H1 (cell line): ENCODE data around the gene TRIM71. TPM values are rescaled to one million over a fixed set of nuclear protein-coding genes. Genes with fewer than 3 reads are reported as not detected.

Source experiments
- CTCF ChIA-PET: fragments of 300-600 bp; sonication (Branson Sonifier 250); formaldehyde crosslinking; loops from one replicate; lab custom pipeline; 2021; ENCODE audit not compliant: partially characterized antibody; lab: Charles Lee
- POLR2A ChIA-PET: fragments of 300-600 bp; sonication (Branson Sonifier 250); formaldehyde crosslinking; loops from one replicate; lab custom pipeline; 2021; ENCODE audit warnings: inconsistent platforms; ENCODE audit not compliant: partially characterized antibody; lab: Charles Lee
- DNase-seq, 2 experiments: peaks; one replicate each; pipeline versions ENCODE4 v3.0.0 to v3.0.0-alpha.2; 2010 to 2022; ENCODE audit warnings: low spot score in 2 of 2, low read depth in 1 of 2, mixed read lengths in 1 of 2
- FAIRE-seq: peaks from 2 replicates; lab custom pipeline; 2011; peaks lifted over from hg19 to GRCh38; lab: Jason Lieb, UNC
- H2AFZ ChIP-seq: 2 replicates; pipeline ENCODE4 v1.8.1; 2012; ENCODE audit warnings: low read length, inconsistent platforms
- H2AK5ac ChIP-seq: 2 replicates; pipeline ENCODE4 v1.6.1; 2013; ENCODE audit warnings: low read depth, low read length
- H2BK120ac ChIP-seq: replicated peaks from 2 replicates; pipeline ENCODE3; 2013; ENCODE audit warnings: low read depth, low read length, inconsistent platforms
- H2BK12ac ChIP-seq: 2 replicates; pipeline ENCODE4 v1.6.1; 2013; ENCODE audit warnings: low read depth, low read length
- H2BK15ac ChIP-seq: 2 replicates; pipeline ENCODE4 v1.6.1; 2013; ENCODE audit warnings: low read length
- H2BK20ac ChIP-seq: 2 replicates; pipeline ENCODE4 v1.6.1; 2013; ENCODE audit warnings: low read length
- H2BK5ac ChIP-seq: 2 replicates; pipeline ENCODE4 v1.6.1; 2013; ENCODE audit warnings: low read depth, low read length
- H3K14ac ChIP-seq: 2 replicates; pipeline ENCODE4 v1.6.1; 2013; ENCODE audit warnings: inconsistent platforms; ENCODE audit not compliant: insufficient read length
- H3K18ac ChIP-seq: 2 replicates; pipeline ENCODE4 v1.6.1; 2013; ENCODE audit warnings: low read length; ENCODE audit errors: extremely low read depth
- H3K23ac ChIP-seq: 2 replicates; pipeline ENCODE4 v1.6.1; 2013; ENCODE audit warnings: inconsistent platforms; ENCODE audit not compliant: insufficient read length
- H3K23me2 ChIP-seq: 2 replicates; pipeline ENCODE4 v1.6.1; 2013; ENCODE audit warnings: low read depth, low read length
- H3K27ac ChIP-seq: 2 replicates; pipeline ENCODE4 v1.6.1; 2011; ENCODE audit warnings: low read depth, low read length, inconsistent platforms
- H3K27me3 ChIP-seq, 4 experiments: replicated peaks in 1 of 4; 1 replicate in 1 of 4; 2 replicates in 3 of 4; pipeline versions ENCODE4 v1.6.1 to v1.8.1; 2011 to 2013; ENCODE audit warnings: low read length in 3 of 4, mild to moderate bottlenecking in 3 of 4, inconsistent platforms in 2 of 4, mixed read lengths in 2 of 4, moderate library complexity in 1 of 4; ENCODE audit not compliant: control insufficient read depth in 3 of 4, insufficient read depth in 3 of 4; ENCODE audit errors: extremely low read depth in 1 of 4
- H3K36me3 ChIP-seq, 4 experiments: 2 replicates each; pipeline versions ENCODE4 v1.6.1 to v1.8.1; 2011 to 2013; ENCODE audit warnings: mild to moderate bottlenecking in 4 of 4, low read length in 3 of 4, moderate library complexity in 2 of 4, control low read depth in 1 of 4, inconsistent platforms in 1 of 4; ENCODE audit not compliant: insufficient read depth in 4 of 4, control insufficient read depth in 2 of 4
- H3K4ac ChIP-seq: replicated peaks from 2 replicates; pipeline ENCODE3; 2013; ENCODE audit warnings: low read length, low read depth, mixed read lengths, inconsistent platforms; ENCODE audit not compliant: insufficient read length
- H3K4me1 ChIP-seq, 4 experiments: replicated peaks in 1 of 4; 1 replicate in 1 of 4; 2 replicates in 3 of 4; pipeline versions ENCODE4 v1.6.1 to v1.8.1; 2011 to 2013; ENCODE audit warnings: low read length in 3 of 4, inconsistent platforms in 2 of 4, mixed read lengths in 1 of 4; ENCODE audit not compliant: insufficient read depth in 4 of 4, control insufficient read depth in 3 of 4
- H3K4me2 ChIP-seq, 2 experiments: 2 replicates each; pipeline versions ENCODE4 v1.6.1 to v1.8.1; 2011 to 2013; ENCODE audit warnings: low read depth in 2 of 2, low read length in 2 of 2, control low read depth in 1 of 2, inconsistent platforms in 1 of 2, mild to moderate bottlenecking in 1 of 2; ENCODE audit not compliant: insufficient read depth in 1 of 2
- H3K4me3 ChIP-seq, 4 experiments: fragments of 200-600, 300-600 bp in 1 of 4; sonication (generic), shearing (Covaris generic), sonication (Bioruptor Twin) in 1 of 4; 2 replicates each; pipeline versions ENCODE4 v1.5.1 to v1.8.1; 2011 to 2016; ENCODE audit warnings: low read length in 4 of 4, low read depth in 3 of 4, control low read depth in 2 of 4, inconsistent platforms in 2 of 4, mild to moderate bottlenecking in 2 of 4, mixed read lengths in 1 of 4, moderate library complexity in 1 of 4; ENCODE audit not compliant: insufficient read depth in 2 of 4; ENCODE audit errors: extremely low read depth in 1 of 4
- H3K56ac ChIP-seq: replicated peaks from 2 replicates; pipeline ENCODE3; 2013; ENCODE audit warnings: low read depth, mild to moderate bottlenecking, mixed read lengths, low read length, inconsistent platforms; ENCODE audit not compliant: insufficient read length
- H3K79me1 ChIP-seq: 2 replicates; pipeline ENCODE4 v1.6.1; 2013; ENCODE audit warnings: low read depth, low read length, control low read depth
- H3K79me2 ChIP-seq, 2 experiments: 2 replicates each; pipeline versions ENCODE4 v1.6.1 to v1.8.1; 2012 to 2013; ENCODE audit warnings: low read length in 2 of 2, mild to moderate bottlenecking in 2 of 2, inconsistent platforms in 1 of 2; ENCODE audit not compliant: insufficient read depth in 2 of 2, control insufficient read depth in 1 of 2
- H3K9ac ChIP-seq, 4 experiments: replicated peaks in 1 of 4; 1 replicate in 1 of 4; 2 replicates in 3 of 4; pipeline versions ENCODE4 v1.6.1 to v1.8.1; 2011 to 2013; ENCODE audit warnings: low read depth in 3 of 4, low read length in 3 of 4, control low read depth in 2 of 4, mild to moderate bottlenecking in 2 of 4, moderate library complexity in 2 of 4, inconsistent platforms in 1 of 4; ENCODE audit errors: extremely low read depth in 1 of 4
- H3K9me3 ChIP-seq, 2 experiments: 2 replicates each; pipeline versions ENCODE4 v1.6.1 to v1.8.1; 2012 to 2013; ENCODE audit warnings: mild to moderate bottlenecking in 2 of 2, moderate library complexity in 2 of 2, control low read depth in 1 of 2, inconsistent platforms in 1 of 2, low read depth in 1 of 2, low read length in 1 of 2, mixed read lengths in 1 of 2; ENCODE audit not compliant: insufficient read depth in 2 of 2
- H4K20me1 ChIP-seq, 2 experiments: replicated peaks in 1 of 2; 2 replicates each; pipeline versions ENCODE3 to v1.8.1; 2011 to 2013; ENCODE audit warnings: inconsistent platforms in 2 of 2, low read length in 2 of 2, mild to moderate bottlenecking in 1 of 2; ENCODE audit not compliant: insufficient read depth in 2 of 2, control insufficient read depth in 1 of 2
- H4K5ac ChIP-seq: 2 replicates; pipeline ENCODE4 v1.6.1; 2013; ENCODE audit warnings: low read length, low read depth, mixed read lengths, inconsistent platforms; ENCODE audit not compliant: insufficient read length
- H4K8ac ChIP-seq: 2 replicates; pipeline ENCODE4 v1.8.0; 2013; ENCODE audit warnings: mild to moderate bottlenecking, moderate library complexity, low read length, inconsistent platforms; ENCODE audit not compliant: insufficient read depth; ENCODE audit errors: extremely low read depth
- H4K91ac ChIP-seq: replicated peaks from 2 replicates; pipeline ENCODE3; 2013; ENCODE audit warnings: low read length, mixed read lengths, inconsistent platforms; ENCODE audit not compliant: insufficient read length
- NANOG ChIP-seq: IDR thresholded peaks from 2 replicates; pipeline ENCODE4 v1.6.1; 2011; ENCODE audit warnings: low read length, low read depth, mild to moderate bottlenecking, inconsistent platforms; ENCODE audit not compliant: insufficient read depth, poor library complexity, severe bottlenecking
- POLR2A ChIP-seq, 2 experiments: IDR thresholded peaks; 1 replicate in 1 of 2; 2 replicates in 1 of 2; pipeline ENCODE4 v1.6.1; 2011; ENCODE audit warnings: low read depth in 2 of 2, low read length in 2 of 2, mild to moderate bottlenecking in 2 of 2; ENCODE audit errors: control extremely low read depth in 1 of 2
- POLR2AphosphoS5 ChIP-seq: IDR thresholded peaks from 2 replicates; pipeline ENCODE4 v1.6.1; 2011; ENCODE audit warnings: low read depth, low read length
- USF2 ChIP-seq: IDR thresholded peaks from 2 replicates; pipeline ENCODE4 v1.6.1; 2011; ENCODE audit warnings: low read length, improper control_type of control experiment
- WGBS, 2 experiments: shearing (Covaris generic) in 1 of 2; methylation state at CpG; one replicate each; pipeline versions ENCODE4 v1.1.6 to v1.1.7; 2013 to 2015; ENCODE audit warnings: low lambda C conversion rate in 2 of 2, mixed read lengths in 2 of 2, inconsistent platforms in 1 of 2, low coverage in 1 of 2, missing lambda C conversion rate in 1 of 2; ENCODE audit not compliant: insufficient replicate concordance in 2 of 2, insufficient coverage in 1 of 2, insufficient read length in 1 of 2; ENCODE audit errors: extremely low coverage in 1 of 2, missing lambda C conversion rate in 1 of 2; 5-methylcytosine and 5-hydroxymethylcytosine counted together
- polyA plus RNA-seq, 7 experiments: library from polyadenylated mRNA; depleted of rRNA in 3 of 7; stranded (reverse) in 5 of 7; unstranded in 2 of 7; fragments of >200 nt in 5 of 7; fragments of 200-250 nt in 2 of 7; gene quantifications; 1 replicate in 5 of 7; 2 replicates in 1 of 7; 4 replicates in 1 of 7; pipeline versions ENCODE4 v1.2.1 to v1.2.3, GENCODE V29; 2011 to 2013; ENCODE audit warnings: missing spikeins in 2 of 7, mixed read lengths in 2 of 7
- total RNA-seq: library from RNA; stranded (reverse); fragmentation: NEBNext Ultra II Directional; extraction: Animal tissue kit (Norgen Biotek cat#: 25700); gene quantifications from 2 replicates; pipeline ENCODE4 v1.2.1, GENCODE V29; 2021

The TRIM71 gene
- total and polyA plus RNA-seq, 2 of the 8 experiments (the other 6 are each of a cell fraction or from before 2014, with no cell fraction given): 53.7 to 293 TPM

- H3K14ac ChIP-seq: no peak overlapping the region
- no peak overlapping the region for H3K56ac ChIP-seq
- peaks cover 3 to 15% (median 6%) of the 10 kb centered on the region in 4 experiments for H3K4me1 ChIP-seq
- no peak overlapping the region for H4K5ac ChIP-seq
- no peak overlapping the region; the same call in 1 of the 2 replicates for H4K8ac ChIP-seq
- H2BK120ac ChIP-seq: no peak overlapping the region
- WGBS, 2 experiments: 94% methylated on average over 42 of the region's 42 CpGs; no CpG with 5 or more reads in 1 of the 2 experiments
- H2AK5ac ChIP-seq: no peak overlapping the region
- ChIA-PET POLR2A (interaction anchor here (0.6 to 3.2 kb wide), 7 partner anchors 9 to 110 kb away, joined by 3 to 11 read pairs (median 8); no protein-coding TSS in a partner anchor), CTCF (interaction anchor here (0.9 to 1.0 kb wide), 2 partner anchors 11 to 13 kb away, joined by 3 read pairs; no protein-coding TSS in a partner anchor)
- TF ChIP-seq USF2 (0 out of 2 replicates have a peak, but pooled peaks have one; percentile 4), POLR2AphosphoS5 (peak; percentile 70), NANOG (no peak), POLR2A (IDR thresholded peaks at IDR 0.05; ENCODE audit: control extremely low read depth in 1 of 2, low read depth in 2 of 2, low read length in 2 of 2) (peak in 1 of 2 experiments; percentile 65; a peak in 1 of 3 replicates)
- H3K9me3 ChIP-seq: no peaks in the 10 kb centered on the region
- H3K36me3 ChIP-seq: peaks cover 45 to 100% (median 77%) of the 10 kb centered on the region in 4 experiments
- DNase-seq (no peak), FAIRE-seq (no peak)
- no peak overlapping the region for H3K23ac ChIP-seq
- no peak overlapping the region for H2BK15ac ChIP-seq
- H3K79me1 ChIP-seq: peaks cover 24% of the 10 kb centered on the region
- peaks cover 31 to 54% of the 10 kb centered on the region in 2 experiments for H4K20me1 ChIP-seq
- H3K4me3 ChIP-seq: no peak overlapping the region
- no peaks in the 10 kb centered on the region for H3K27me3 ChIP-seq
- H3K18ac ChIP-seq: no peak overlapping the region
- no peak overlapping the region for H3K27ac ChIP-seq
- H4K91ac ChIP-seq: no peak overlapping the region
- H3K4me2 ChIP-seq: no peak overlapping the region
- peaks cover 7 to 99% of the 10 kb centered on the region in 2 experiments; a peak in 3 of 4 replicates for H3K79me2 ChIP-seq
- no peaks in the 10 kb centered on the region for H3K23me2 ChIP-seq
- no peak overlapping the region for H2BK20ac ChIP-seq
- H3K4ac ChIP-seq: no peak overlapping the region
- H2BK12ac ChIP-seq: no peak overlapping the region
- no peak overlapping the region; a peak in 1 of 7 replicates for H3K9ac ChIP-seq
- H2AFZ ChIP-seq: no peak overlapping the region
- H2BK5ac ChIP-seq: 0 out of 2 replicates have a peak overlapping the region, but pooled peaks have one; percentile 41
Measured at GRCh38 chr3:32890420-32891276, 72.9 kb downstream of the TRIM71 start.
